Upper lobe of left lung (tissue), 4 donors: ENCODE results near the gene PIK3CA.

ENCODE experiments used
- EP300 ChIP-seq, 4 donors: sonication (generic); formaldehyde crosslinking; IDR thresholded peaks; one replicate each; pipeline ENCODE4 v1.5.1; 2017; ENCODE audit warnings: antibody characterized with exemption in 4 of 4, control low read depth in 2 of 4
- POLR2AphosphoS5 ChIP-seq, 2 donors: sonication (generic); formaldehyde crosslinking; IDR thresholded peaks; one replicate each; pipeline ENCODE4 v1.5.1; 2017; ENCODE audit warnings: antibody characterized with exemption in 2 of 2
- TF ChIP-seq, protein P1 (sequence below), 6 experiments: fragments of 450-650 bp in 4 of 6; fragments of 200-600 bp in 2 of 6; sonication (generic) in 2 of 6; IDR thresholded peaks; one replicate each; pipeline ENCODE4 v1.5.1; 2016 to 2019; ENCODE audit warnings: antibody characterized with exemption in 6 of 6

- TF ChIP-seq POLR2AphosphoS5 (IDR thresholded peaks at IDR 0.05) (no peak), EP300 (IDR thresholded peaks at IDR 0.05) (no peak)
- TF ChIP-seq, protein P1, sequence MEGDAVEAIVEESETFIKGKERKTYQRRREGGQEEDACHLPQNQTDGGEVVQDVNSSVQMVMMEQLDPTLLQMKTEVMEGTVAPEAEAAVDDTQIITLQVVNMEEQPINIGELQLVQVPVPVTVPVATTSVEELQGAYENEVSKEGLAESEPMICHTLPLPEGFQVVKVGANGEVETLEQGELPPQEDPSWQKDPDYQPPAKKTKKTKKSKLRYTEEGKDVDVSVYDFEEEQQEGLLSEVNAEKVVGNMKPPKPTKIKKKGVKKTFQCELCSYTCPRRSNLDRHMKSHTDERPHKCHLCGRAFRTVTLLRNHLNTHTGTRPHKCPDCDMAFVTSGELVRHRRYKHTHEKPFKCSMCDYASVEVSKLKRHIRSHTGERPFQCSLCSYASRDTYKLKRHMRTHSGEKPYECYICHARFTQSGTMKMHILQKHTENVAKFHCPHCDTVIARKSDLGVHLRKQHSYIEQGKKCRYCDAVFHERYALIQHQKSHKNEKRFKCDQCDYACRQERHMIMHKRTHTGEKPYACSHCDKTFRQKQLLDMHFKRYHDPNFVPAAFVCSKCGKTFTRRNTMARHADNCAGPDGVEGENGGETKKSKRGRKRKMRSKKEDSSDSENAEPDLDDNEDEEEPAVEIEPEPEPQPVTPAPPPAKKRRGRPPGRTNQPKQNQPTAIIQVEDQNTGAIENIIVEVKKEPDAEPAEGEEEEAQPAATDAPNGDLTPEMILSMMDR (IDR thresholded peaks at IDR 0.05): peak in 1 of 6 experiments; percentile 10
These were observed 124.2 kb downstream of the PIK3CA start for GRCh38 chr3:179272385-179272784.
